Measurements from ENCODE around the gene ZNF487. TPM values are rescaled to one million over a fixed set of nuclear protein-coding genes. Genes with fewer than 3 reads are reported as not detected.
"Not testable (repeated sequence)": the region's sequence is repeated elsewhere in the genome, so short reads cannot be mapped to it uniquely, and the experiment has no call there.

Gene ZNF487
- total RNA-seq, 1 experiment from 2014 or later: 6.7 TPM

DNA sequence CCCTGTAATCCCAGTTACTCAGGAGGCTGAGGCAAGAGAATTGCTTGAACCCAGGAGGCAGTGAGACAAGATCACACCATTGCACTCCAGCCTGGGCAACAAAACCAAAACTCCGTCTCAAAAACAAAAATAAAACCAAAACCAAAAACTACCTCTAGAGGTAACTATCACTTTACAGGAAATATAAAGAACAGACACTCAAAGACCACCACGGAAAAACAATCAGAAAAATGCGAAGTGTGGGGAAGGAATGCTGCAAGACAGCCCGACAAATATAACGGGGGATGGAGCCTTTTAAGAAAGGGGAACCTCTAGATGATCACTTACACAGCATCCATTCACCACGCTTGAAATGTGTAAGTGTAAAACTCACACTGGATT, 32.2 kb upstream of the ZNF487 start:
- DNase-seq (ENCODE audit: low read depth): no peak

DNA sequence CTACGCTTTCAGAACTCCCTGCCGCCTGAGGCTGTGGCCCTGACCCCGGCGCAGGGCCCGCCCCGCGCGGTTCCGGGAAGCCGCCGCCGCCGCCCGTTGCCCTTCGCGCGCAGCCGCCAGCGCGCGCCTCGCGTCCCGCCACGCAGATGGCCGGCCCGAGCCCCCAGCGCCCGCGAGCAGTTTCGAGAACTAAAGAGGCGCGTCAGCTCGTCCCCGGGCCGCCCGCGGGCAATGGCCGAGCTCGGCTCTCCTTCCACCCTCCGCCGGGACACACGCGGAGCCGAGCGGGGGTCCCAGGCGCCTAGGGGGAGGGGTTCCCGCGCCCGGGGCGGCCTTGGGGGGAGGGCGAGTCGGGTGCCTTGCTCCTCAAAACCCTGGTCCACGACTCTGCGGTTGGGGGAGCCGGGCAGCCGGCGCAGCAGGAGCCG, 29.7 kb upstream of the ZNF487 start:
- DNase-seq (ENCODE audit: low read depth): peak; percentile 50

DNA sequence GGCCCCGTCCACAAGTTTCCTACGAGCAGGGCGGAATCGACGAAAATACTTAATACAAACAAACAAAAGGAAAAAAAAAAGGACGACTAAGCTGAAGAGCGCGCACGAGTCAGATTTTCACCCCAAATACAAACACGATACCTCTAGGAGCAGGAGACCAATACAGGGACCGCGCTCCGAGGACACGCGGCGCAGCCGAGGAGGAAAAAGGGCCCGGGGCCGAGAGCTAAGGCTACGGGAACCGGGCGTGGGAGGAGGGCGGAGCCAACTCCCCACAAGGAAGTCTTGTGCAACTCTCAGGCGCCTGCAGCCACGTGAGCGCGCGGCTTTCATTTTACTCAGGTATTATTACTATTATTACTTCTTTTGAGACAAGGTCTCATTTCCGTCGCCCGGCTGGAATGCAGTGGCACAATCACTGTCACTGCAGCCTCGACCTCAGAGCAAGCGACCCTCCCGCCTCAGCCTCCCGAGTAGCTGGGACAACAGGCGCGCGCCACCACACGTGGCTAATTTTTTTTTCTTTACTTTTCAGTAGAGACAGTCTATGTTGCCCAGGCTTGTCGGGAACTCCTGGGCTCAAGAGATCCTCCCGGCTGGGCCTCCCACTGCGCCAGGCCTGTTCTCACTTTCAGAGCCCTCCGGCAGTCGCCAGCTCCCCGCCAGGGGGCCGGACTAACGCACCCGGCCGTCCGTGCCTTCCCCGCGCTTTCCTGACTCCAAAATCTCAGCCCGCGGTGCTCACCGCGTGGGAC, 29.2 kb upstream of the ZNF487 start:
- peak; percentile 85 for DNase-seq (ENCODE audit: low read depth)

DNA sequence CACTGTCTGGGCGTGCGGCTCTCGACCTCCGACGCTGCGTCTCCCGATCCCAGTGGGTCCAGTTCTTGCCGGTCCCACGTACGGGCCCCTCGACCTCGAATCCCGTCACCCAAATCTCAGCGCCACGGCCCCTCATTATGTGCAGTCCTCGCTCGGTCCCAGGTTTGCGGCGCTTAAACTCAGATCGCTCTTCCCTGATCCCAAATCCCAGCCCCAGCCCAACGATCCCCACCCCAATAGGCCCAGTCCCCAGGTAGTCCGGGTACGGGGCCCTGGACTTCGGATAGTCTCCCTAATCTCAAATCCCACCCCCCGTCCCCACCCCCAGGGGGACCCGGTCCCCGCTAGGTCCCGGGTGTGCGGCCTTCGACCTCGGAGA, 28.6 kb upstream of the ZNF487 start:
- no peak for DNase-seq (ENCODE audit: low read depth)

DNA sequence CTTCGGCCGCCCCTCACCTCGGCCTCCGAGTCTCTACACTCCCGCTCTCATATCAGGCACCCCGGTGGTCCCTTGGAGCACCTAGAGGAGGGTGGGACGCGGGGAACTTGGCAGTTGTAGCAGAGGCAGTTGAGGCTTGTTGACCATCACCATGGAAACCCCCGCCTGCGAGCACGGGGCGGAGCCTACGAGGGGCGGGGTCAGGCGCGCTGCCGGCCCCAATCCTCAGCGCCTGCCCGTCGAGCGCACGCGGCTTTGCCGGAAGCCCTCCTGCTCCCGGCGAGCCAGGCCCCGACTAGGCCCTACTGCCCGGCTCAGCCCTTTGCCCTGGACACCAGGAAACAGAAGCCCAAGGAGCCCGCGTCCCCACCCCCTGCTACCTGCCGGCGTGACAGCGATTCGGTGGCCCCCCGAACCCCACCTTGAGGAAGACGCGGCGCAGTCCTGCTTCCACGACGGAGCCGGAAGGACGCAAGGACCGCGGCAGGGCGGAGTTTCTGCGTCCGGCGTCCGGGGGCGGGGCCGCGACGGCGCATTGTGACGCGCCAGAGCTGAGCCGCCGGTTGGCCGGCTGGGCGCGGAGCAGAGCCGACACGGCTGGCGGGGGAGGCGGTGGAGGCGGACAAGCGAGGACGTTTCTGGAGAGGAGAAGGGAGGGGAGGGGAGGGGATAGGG, 28.1 kb upstream of the ZNF487 start, which contains the start of gene HNRNPF:
Gene HNRNPF (minus strand): TSS at position 477 of the 675 bp plus-strand sequence. CDS start 21,302 bp downstream, outside the sequence.
- peak; percentile 93 for DNase-seq (ENCODE audit: low read depth)

DNA sequence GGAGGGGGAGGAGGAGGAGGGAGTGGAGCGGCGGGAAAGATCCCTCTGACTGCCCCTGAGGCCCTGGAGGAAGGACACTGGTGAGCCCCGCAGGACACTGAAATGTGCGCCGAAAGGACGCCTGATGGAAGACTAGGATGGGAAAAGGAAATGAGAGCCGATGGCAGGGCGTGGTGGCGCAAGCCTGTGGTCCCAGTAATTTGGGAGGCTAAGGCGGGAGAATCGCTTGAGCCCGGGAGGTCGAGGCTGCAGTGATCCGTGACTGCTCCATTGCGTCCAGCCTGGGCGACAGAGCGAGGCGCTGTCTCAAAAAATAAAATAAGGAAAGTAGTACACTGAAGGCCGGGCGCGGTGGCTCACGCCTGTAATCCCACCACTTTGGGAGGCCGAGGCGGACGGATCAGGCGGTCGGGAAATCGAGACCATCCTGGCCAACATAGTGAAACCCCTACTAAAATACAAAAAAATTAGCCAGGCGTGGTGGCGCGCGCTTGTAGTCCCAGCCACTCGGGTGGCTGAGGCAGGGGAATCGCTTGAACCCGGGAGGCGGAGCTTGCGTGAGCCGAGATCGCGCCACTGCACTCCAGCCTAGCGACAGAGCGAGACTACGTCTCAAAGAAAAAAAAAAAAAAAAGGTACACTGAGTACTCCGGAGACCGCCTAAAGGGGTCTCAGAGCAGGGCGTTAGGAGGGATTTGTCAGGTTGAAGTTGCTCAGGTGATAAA, 27.4 kb upstream of the ZNF487 start:
- no peak for DNase-seq (ENCODE audit: low read depth)

DNA sequence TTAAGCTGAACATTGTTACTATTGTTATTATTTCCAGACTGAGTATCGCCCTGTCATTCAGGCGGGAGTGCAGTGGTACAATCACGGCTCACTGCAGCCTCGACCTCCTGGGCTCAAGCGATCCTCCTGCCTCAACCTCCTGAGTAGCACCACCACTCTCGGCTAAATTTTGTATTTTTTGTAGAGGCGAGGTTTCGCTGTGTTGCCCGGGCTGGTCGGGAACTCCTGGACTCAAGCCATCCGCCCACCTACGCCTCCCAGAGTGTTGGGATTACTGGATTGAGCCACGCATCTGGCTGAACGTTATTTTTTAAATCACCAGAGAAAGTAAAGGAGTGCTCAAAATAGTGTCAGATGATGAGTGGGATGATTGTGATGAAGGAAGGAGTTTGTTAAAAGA, 26.6 kb upstream of the ZNF487 start:
- no peak for DNase-seq (ENCODE audit: low read depth)

DNA sequence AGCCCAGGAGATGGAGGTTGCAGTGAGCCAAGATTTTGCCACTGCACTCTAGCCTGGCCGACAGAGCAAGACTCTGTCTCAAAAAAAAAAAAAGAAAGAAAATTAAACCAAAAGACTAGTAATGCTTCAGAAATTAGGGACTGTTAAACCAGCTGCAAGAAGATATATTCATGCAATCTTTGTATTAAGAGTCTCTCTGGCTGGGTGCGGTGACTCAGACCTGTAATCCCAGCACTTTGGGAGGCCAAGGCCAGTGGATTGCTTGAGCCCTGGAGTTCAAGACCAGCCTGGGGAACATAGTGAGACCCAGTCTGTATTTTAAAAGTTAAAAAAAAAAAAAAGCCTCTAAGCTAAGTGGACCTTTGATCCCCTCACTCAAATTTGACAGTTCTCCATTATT, 25.4 kb upstream of the ZNF487 start:
- DNase-seq (ENCODE audit: low read depth): no peak

DNA sequence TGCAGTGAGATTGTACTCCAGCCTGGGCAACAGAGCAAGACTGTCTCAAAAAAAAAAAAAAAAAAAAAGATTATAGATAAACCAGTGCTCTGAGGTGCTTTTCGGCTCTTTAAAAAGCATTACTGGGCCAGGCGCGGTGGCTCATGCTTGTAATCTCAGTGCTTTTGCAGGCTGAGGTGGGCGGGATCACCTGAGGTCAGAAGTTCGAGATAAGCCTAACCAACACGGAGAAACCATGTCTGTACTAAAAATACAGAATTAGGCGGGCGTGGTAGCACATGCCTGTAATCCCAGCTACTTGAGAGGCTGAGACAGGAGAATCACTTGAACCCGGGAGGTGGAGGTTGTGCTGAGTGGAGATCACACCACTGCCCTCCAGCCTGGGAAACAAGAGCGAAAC, 21.4 kb upstream of the ZNF487 start:
- DNase-seq (ENCODE audit: low read depth): no peak

DNA sequence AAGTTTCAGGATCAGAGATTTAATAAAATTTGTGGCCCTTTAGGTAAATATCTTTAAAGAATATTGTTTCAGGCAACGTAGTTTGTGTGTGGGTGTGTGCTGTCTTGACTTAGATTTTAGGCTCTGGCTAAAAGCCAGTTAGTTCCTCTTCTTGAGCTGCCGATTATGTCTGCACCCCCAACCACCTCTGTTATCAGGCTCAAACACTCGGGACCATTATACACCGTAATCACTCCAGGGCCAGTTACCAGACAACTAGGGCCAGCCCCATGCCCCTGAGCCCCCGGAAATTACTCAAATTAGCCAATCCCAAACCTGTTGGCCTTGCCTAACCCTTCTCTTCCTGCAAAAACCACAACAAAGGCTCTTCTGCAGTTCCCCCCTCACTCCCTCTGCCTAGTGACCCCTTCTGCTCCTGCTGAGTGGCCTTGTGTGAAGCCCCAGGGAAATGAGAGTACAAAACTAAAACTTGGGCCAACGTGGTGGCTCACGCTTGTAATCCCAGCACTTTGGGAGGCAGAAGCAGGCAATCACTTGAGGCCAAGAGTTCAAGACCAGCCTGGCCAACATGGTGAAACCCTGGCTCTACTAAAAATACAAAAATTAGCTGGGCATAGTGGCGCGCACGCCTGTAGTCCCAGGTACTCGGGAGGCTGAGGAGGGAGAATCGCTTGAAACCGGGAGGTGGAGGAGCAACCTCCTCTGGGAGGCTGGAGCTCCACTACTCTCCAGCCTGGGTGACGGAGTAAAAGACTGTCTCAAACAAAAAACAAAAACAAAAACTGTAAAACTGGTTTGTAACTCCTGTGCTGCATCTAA, 18.8 kb upstream of the ZNF487 start:
- DNase-seq (ENCODE audit: low read depth): no peak

DNA sequence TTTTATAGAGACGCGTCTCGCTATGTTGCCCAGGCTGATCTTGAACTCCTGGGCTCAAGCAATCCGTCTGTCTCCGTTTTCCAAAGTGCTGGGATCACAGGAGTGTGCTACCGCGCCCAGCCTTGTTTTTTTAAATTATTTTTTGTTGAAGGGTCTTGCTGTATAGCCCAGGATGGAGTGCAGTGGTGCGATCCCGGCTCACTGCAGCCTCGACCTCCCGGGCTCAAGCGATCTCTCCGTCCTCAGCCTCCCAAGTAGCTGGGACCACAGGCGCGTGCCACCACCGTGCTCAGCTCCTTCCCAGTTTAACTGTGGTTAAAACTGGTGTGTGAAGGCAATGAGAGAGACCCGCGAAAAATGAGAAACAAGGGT, 16.9 kb upstream of the ZNF487 start:
- no peak for DNase-seq (ENCODE audit: low read depth)

DNA sequence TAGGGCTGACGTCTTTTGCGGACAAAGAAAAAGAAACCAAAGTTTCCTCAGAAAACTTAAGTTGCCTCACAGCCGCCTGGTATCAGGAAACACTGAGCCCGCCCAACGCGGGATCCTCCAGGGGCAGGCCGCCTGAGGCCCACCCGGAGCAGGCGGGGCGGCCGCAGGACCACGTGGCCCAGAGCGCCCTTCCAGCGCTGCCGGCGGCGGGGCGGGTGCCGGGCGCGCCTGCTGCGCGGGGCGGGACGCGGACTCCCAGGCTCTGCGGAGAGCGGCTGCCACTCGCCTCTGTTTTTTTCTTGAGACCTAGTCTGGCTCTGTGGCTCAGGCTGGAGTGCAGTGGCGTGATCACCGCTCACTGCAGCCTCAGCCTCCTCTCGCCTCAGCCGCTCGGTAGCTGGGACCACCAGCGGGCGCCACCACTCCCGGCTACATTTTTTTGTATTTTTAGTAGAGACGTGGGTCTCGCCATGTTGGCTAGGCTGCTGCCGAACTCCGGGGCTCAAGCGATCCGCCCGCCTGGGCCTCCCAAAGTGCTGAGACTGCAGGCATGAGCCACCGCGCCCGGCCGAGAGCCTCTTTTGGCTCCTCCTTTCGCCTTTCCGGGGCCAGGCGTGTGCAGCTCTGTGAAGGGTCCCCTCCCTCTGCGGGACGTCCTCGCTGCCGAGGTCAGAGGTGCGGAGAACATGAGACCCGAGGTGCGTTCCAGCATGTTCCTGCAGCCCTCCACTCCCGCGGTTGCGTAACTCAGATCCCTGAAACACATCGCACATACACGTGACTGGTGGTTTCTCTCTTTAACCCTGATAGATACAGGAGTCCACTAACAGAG, 16.3 kb upstream of the ZNF487 start:
- DNase-seq (ENCODE audit: low read depth): peak; percentile 84

DNA sequence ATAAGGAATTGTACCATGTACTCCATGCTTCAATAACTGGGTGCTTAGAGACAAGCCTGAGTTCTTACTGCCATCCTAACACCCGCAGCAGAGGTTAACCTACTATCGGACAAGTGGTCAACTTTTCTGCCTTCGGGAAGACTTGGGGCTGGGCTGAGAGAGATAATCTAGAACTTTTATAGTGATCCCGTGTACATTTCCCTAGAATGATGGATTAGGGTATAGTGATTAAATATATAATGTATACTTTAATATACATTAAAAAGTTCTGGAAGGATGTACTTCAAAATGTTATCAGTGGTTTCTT, 15.8 kb upstream of the ZNF487 start:
- no peak for DNase-seq (ENCODE audit: low read depth)

DNA sequence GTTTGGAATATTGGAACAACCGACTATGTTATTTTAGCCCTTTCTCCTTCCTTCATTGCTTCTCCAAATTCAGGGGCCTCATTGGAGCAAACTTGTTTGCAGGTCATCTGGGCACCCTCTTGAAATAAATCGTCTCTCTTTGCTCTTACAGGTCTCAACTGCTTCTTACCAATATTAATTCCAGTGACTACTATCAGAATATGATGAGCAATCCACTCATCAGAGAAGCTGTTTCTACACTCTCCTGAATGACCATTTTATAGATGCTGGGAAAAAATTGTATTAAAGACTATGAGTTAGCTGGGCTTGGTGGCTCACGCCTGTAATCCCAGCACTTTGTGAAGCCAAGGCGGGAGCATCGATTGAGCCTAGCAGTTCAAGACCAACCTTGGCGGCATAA, 15.4 kb upstream of the ZNF487 start:
- DNase-seq (ENCODE audit: low read depth): peak; percentile 13

DNA sequence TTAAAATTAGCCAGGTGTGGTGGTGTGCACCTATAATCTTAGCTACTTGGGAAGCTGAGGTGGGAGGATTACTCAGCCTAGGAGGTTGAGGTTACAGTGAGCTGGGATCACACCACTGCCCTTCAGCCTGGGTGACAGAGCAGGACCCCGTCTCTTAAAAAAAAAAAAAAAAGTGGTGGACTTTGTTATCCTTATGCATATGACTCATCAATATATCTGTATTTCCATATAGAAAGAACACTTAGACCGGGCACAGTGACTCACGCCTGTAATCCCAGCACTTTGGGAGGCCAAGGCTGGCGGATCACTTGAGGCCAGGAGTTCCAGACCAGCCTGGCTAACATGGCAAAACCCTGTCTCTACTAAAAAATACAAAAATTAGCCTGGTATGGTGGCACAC, 15.0 kb upstream of the ZNF487 start:
- DNase-seq (ENCODE audit: low read depth): not testable (repeated sequence)

DNA sequence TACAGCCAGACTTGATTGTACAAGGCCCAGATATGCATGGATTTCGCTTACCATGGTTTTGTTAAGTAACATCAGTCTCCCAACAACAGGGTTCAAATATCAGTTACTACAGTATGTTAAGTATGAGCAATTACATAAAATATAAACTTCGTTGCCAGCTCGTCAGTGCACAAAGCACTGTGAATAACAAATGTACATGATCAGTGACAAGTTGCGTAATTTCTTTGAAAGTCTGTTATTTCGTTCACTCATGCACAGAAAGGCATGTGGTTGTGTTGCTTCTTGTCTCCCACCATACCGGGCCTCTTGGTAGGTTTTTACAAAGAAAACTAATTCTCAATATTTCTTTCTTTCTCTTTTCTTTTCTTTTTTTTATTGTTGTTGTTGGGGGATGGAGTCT, 12.5 kb upstream of the ZNF487 start:
- DNase-seq (ENCODE audit: low read depth): no peak

DNA sequence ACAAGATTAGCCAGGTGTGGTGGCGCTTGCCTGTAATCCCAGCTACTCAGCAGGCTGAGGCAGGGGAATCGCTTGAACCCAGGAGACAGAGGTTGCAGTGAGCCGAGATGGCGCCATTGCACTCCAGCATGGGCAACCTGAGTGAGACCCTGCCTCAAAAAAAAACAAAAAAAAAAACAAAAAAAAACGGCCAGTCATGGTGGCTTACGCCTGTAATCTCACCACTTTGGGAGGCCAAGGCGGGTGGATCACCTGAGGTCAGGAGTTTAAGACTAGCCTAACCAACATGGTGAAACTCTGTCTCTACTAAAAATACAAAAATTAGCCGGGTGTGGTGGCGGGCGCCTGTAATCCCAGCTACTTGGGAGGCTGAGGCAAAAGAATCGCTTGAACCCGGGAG, 10.4 kb upstream of the ZNF487 start:
- DNase-seq (ENCODE audit: low read depth): not testable (repeated sequence)

DNA sequence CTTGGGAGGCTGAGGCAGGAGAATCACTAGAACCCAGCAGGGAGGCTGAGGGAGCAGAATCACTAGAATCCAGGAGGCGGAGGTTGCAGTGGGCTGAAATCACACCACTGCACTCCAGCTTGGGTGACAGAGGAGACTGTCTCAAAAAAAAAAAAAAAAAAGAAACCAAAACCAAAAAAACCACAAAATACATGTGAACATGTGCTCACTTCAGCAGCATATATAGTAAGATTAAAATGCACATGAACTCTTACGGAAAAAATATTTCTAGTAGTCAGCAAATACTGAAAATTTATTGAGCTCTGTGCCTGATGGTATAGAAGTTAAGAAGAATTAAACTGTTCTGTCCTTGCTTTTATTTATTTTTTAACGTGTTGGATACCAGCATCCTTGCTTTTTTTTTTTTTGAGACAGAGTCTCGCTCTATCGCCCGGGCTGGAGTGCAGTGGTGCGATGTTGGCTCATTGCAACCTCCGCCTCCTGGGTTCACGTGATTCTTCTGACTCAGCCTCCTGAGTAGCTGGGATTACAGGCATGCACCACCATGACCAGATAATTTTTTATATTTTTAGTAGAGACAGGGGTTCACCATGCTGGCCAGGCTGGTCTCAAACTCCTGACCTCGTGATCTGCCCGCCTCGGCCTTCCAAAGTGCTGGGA, 9.6 kb upstream of the ZNF487 start:
- no peak for DNase-seq (ENCODE audit: low read depth)

DNA sequence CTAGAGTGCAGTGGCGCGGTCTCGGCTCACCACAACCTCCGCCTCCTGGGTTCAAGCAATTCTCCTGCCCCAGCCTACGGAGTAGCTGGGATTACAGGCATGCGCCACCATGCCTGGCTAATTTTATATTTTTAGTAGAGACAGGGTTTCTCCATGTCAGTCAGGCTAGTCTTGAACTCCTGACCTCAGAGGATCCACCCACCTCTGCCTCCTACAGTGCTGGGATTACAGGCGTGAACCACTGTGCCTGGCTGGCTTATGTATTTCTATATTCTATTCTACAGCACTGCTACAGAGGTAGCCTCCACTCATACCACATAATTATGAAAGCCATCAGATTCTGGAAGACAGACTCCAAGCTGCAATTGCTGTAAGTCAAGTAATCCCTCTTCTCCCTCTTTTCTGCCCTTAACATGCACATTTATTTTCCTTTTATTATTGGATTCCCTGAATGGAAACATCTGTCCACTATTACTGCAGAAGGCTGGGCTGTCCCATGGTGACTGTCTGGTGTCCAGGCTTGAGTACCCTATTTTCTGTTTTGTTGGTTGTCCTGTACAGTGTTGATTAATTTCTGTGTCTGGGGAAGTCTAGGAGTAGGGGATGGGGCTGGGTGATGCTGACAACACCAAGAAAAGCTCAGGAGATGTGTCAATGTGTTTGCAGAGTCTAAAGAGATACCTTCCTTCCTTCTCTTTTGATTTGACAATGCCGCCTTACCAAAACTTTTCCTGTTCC, 5.8 kb upstream of the ZNF487 start:
- no peak for DNase-seq (ENCODE audit: low read depth)

Data from LHCN-M2 (cell line).